ENCODE results near the gene ADCYAP1R1. TPM values are rescaled to one million over a fixed set of nuclear protein-coding genes. Genes with fewer than 3 reads are reported as not detected.
"Not testable (repeated sequence)": the region's sequence is repeated elsewhere in the genome, so short reads cannot be mapped to it uniquely, and the experiment has no call there.

The ADCYAP1R1 gene
- total RNA-seq, 2 experiments from 2014 or later = not detected

GRCh38 chr7:31146538-31146937 lies 94.4 kb downstream of the ADCYAP1R1 start:
- H3K27me3 Mint-ChIP-seq = peaks cover 19% of the 10 kb centered on the region
- POLR2A ChIA-PET = no interaction called here
- H3K27ac Mint-ChIP-seq = no peak overlapping the region
- no peak for ATAC-seq (ENCODE audit: low read depth)
- H3K4me1 Mint-ChIP-seq = no peaks in the 10 kb centered on the region
- DNase-seq = no peak
- no peaks in the 10 kb centered on the region for H3K36me3 Mint-ChIP-seq
- no peaks in the 10 kb centered on the region for H3K9me3 Mint-ChIP-seq
- H3K4me3 Mint-ChIP-seq = no peak overlapping the region

GRCh38 chr7:31151849-31152248 lies 99.7 kb downstream of the ADCYAP1R1 start:
- H3K36me3 Mint-ChIP-seq = no peaks in the 10 kb centered on the region
- DNase-seq (no peak), ATAC-seq (ENCODE audit: low read depth) (no peak)
- H3K4me3 Mint-ChIP-seq = no peak overlapping the region
- no peaks in the 10 kb centered on the region for H3K4me1 Mint-ChIP-seq
- no peaks in the 10 kb centered on the region for H3K9me3 Mint-ChIP-seq
- POLR2A ChIA-PET = no interaction called here
- H3K27me3 Mint-ChIP-seq = no peaks in the 10 kb centered on the region
- H3K27ac Mint-ChIP-seq = no peak overlapping the region

GRCh38 chr7:31153318-31153717 lies 101.2 kb downstream of the ADCYAP1R1 start:
- H3K27ac Mint-ChIP-seq; H3K27me3 Mint-ChIP-seq; DNase-seq; H3K4me1 Mint-ChIP-seq; ATAC-seq (ENCODE audit: low read depth); H3K9me3 Mint-ChIP-seq; POLR2A ChIA-PET; H3K4me3 Mint-ChIP-seq; H3K36me3 Mint-ChIP-seq: not testable (repeated sequence)

GRCh38 chr7:31160941-31161340 lies 108.8 kb downstream of the ADCYAP1R1 start:
- DNase-seq = no peak
- no peaks in the 10 kb centered on the region for H3K27me3 Mint-ChIP-seq
- H3K4me1 Mint-ChIP-seq = no peaks in the 10 kb centered on the region
- H3K27ac Mint-ChIP-seq = no peak overlapping the region
- H3K4me3 Mint-ChIP-seq = no peak overlapping the region
- POLR2A ChIA-PET = no interaction called here
- no peak for ATAC-seq (ENCODE audit: low read depth)
- no peaks in the 10 kb centered on the region for H3K36me3 Mint-ChIP-seq
- no peaks in the 10 kb centered on the region for H3K9me3 Mint-ChIP-seq

Other genes starting within 250 kb of the ADCYAP1R1 start
- gene AQP1, start 140.5 kb upstream of the ADCYAP1R1 start, total RNA-seq = under 1 TPM in 1 of 2 experiments, not detected in 1; 0.23 TPM
- not detected for gene GHRHR, start 88.4 kb upstream of the ADCYAP1R1 start, total RNA-seq